Measurements from ENCODE around the gene ROCK1.

GRCh38 chr18:21040466-21040865 is 71.1 kb downstream of the ROCK1 start:
- TF ChIP-seq, protein P1, sequence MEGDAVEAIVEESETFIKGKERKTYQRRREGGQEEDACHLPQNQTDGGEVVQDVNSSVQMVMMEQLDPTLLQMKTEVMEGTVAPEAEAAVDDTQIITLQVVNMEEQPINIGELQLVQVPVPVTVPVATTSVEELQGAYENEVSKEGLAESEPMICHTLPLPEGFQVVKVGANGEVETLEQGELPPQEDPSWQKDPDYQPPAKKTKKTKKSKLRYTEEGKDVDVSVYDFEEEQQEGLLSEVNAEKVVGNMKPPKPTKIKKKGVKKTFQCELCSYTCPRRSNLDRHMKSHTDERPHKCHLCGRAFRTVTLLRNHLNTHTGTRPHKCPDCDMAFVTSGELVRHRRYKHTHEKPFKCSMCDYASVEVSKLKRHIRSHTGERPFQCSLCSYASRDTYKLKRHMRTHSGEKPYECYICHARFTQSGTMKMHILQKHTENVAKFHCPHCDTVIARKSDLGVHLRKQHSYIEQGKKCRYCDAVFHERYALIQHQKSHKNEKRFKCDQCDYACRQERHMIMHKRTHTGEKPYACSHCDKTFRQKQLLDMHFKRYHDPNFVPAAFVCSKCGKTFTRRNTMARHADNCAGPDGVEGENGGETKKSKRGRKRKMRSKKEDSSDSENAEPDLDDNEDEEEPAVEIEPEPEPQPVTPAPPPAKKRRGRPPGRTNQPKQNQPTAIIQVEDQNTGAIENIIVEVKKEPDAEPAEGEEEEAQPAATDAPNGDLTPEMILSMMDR (IDR thresholded peaks at IDR 0.05) = no peak
- no peak for TF ChIP-seq EZH2 (IDR thresholded peaks at IDR 0.05; ENCODE audit: borderline replicate concordance, insufficient read depth, low read depth, low read length, poor library complexity, severe bottlenecking)
